DOHH2 (cell line): ENCODE data around the gene AQP9.

Experiments
- EZH2phosphoT487 ChIP-seq: fragments of 200-600 bp; sonication (generic); IDR thresholded peaks from 2 replicates; pipeline ENCODE4 v1.6.1; 2017; ENCODE audit warnings: borderline replicate concordance, mild to moderate bottlenecking, antibody characterized with exemption, low read length, moderate library complexity, mixed read lengths
- TF ChIP-seq, protein P1 (sequence below): fragments of 200-600 bp; sonication (generic); IDR thresholded peaks from one replicate; pipeline ENCODE4 v1.5.1; 2014; ENCODE audit warnings: antibody characterized with exemption, mild to moderate bottlenecking, low read depth, low read length; ENCODE audit not compliant: poor library complexity, severe bottlenecking

DNA sequence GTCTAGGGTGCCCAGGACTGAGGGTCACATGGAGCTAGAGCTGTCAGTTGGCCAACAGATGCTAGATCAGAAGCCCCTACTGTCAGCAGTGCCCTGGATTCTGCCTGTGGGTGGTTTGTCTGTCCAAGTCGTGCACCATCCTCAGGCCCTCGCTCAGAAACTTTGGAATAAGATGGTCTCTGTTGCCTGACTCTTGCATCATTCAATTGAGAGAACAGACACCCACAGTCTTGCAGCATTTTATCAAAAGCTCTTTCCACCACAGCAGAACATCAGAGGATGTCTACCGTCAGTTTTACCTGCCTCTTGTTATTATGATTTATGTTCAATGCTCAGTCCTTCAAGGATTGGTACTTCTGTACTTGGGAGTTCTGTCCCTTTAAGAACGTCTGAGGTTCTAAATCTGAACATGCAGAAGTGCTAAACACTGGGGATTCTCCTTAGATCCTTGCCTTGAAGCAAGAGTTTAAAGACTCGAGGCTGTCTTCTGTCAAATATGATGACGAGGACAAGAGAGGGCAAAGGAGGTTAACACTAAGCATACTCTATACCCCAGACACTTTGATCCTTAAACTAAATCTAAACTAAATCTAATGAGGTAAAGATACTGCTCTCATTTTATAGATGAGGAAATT is 4.8 kb downstream of the AQP9 start:
- TF ChIP-seq, protein P1, sequence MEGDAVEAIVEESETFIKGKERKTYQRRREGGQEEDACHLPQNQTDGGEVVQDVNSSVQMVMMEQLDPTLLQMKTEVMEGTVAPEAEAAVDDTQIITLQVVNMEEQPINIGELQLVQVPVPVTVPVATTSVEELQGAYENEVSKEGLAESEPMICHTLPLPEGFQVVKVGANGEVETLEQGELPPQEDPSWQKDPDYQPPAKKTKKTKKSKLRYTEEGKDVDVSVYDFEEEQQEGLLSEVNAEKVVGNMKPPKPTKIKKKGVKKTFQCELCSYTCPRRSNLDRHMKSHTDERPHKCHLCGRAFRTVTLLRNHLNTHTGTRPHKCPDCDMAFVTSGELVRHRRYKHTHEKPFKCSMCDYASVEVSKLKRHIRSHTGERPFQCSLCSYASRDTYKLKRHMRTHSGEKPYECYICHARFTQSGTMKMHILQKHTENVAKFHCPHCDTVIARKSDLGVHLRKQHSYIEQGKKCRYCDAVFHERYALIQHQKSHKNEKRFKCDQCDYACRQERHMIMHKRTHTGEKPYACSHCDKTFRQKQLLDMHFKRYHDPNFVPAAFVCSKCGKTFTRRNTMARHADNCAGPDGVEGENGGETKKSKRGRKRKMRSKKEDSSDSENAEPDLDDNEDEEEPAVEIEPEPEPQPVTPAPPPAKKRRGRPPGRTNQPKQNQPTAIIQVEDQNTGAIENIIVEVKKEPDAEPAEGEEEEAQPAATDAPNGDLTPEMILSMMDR, result no peak
- TF ChIP-seq EZH2phosphoT487, result no peak
